Mesodermal cell (in vitro differentiated cells): Measurements from ENCODE around the gene YTHDF1.

ENCODE experiments used
- H3K27ac ChIP-seq: 2 replicates; pipeline ENCODE4 v1.7.0; 2013; ENCODE audit warnings: mild to moderate bottlenecking, low read depth, low read length, moderate library complexity; ENCODE audit not compliant: severe bottlenecking
- H3K36me3 ChIP-seq: 2 replicates; pipeline ENCODE4 v1.7.1; 2013; ENCODE audit warnings: mild to moderate bottlenecking, low read length, moderate library complexity; ENCODE audit not compliant: control insufficient read depth, insufficient read depth
- H3K4me1 ChIP-seq: one replicate; pipeline ENCODE4 v1.7.1; 2013; ENCODE audit warnings: mild to moderate bottlenecking, low read length; ENCODE audit not compliant: insufficient read depth, control insufficient read depth, poor library complexity, severe bottlenecking
- H3K4me3 ChIP-seq: 2 replicates; pipeline ENCODE4 v1.7.0; 2013; ENCODE audit warnings: low read length, control low read depth, mild to moderate bottlenecking; ENCODE audit not compliant: insufficient read depth, poor library complexity, severe bottlenecking; ENCODE audit errors: extremely low read depth
- H3K9me3 ChIP-seq: 2 replicates; pipeline ENCODE4 v1.7.1; 2013; ENCODE audit warnings: mild to moderate bottlenecking, low read length, moderate library complexity; ENCODE audit not compliant: control insufficient read depth
- WGBS, 2 experiments: methylation state at CpG; one replicate each; pipeline ENCODE4 v1.1.5; 2013; ENCODE audit warnings: missing lambda C conversion rate in 2 of 2; ENCODE audit not compliant: insufficient coverage in 2 of 2; 5-methylcytosine and 5-hydroxymethylcytosine counted together

Gene YTHDF1

GRCh38 chr20:63247671-63248228, 31.8 kb upstream of the YTHDF1 start:
- Histone ChIP-seq H3K4me3 (no peak overlapping the region), H3K4me1 (no peaks in the 10 kb centered on the region), H3K36me3 (no peaks in the 10 kb centered on the region), H3K27ac (no peak overlapping the region), H3K9me3 (no peaks in the 10 kb centered on the region)
- 88 to 96% methylated on average over 19 to 20 of the region's 24 CpGs for WGBS, 2 experiments

GRCh38 chr20:63246490-63247288, 30.8 kb upstream of the YTHDF1 start:
- Histone ChIP-seq H3K27ac (no peak overlapping the region), H3K4me3 (no peak overlapping the region), H3K9me3 (no peaks in the 10 kb centered on the region), H3K4me1 (no peaks in the 10 kb centered on the region), H3K36me3 (no peaks in the 10 kb centered on the region)
- 64 to 68% methylated on average over 39 to 47 of the region's 50 CpGs for WGBS, 2 experiments

- WGBS, 2 experiments, result 96 to 98% methylated on average over 10 of the region's 10 CpGs
- no peaks in the 10 kb centered on the region for H3K4me1 ChIP-seq
These were observed 28.5 kb upstream of the YTHDF1 start for GRCh38 chr20:63244468-63244867.

GRCh38 chr20:63243604-63244247, 27.8 kb upstream of the YTHDF1 start:
- no peak overlapping the region for H3K4me3 ChIP-seq
- H3K36me3 ChIP-seq, result no peaks in the 10 kb centered on the region
- no peaks in the 10 kb centered on the region for H3K9me3 ChIP-seq
- no peaks in the 10 kb centered on the region for H3K4me1 ChIP-seq
- no peak overlapping the region for H3K27ac ChIP-seq
- 90 to 92% methylated on average over 20 to 25 of the region's 25 CpGs for WGBS, 2 experiments

More at GRCh38 chr20:63244468-63244867, 28.5 kb upstream of the YTHDF1 start:
- H3K9me3 ChIP-seq, result no peaks in the 10 kb centered on the region
- no peaks in the 10 kb centered on the region for H3K36me3 ChIP-seq
- H3K4me3 ChIP-seq, result no peak overlapping the region
- no peak overlapping the region for H3K27ac ChIP-seq

- Histone ChIP-seq H3K36me3 (no peaks in the 10 kb centered on the region), H3K9me3 (no peaks in the 10 kb centered on the region), H3K4me3 (no peak overlapping the region), H3K27ac (no peak overlapping the region), H3K4me1 (no peaks in the 10 kb centered on the region)
- WGBS, 2 experiments, result 94 to 99% methylated on average over 10 to 21 of the region's 21 CpGs
These were observed 26.8 kb upstream of the YTHDF1 start for GRCh38 chr20:63242736-63243135.

GRCh38 chr20:63241272-63241671, 25.3 kb upstream of the YTHDF1 start:
- 92 to 93% methylated on average over 9 to 11 of the region's 11 CpGs for WGBS, 2 experiments
- Histone ChIP-seq H3K4me1 (peaks cover 6% of the 10 kb centered on the region), H3K27ac (no peak overlapping the region), H3K9me3 (no peaks in the 10 kb centered on the region), H3K36me3 (no peaks in the 10 kb centered on the region), H3K4me3 (no peak overlapping the region)

- Histone ChIP-seq H3K4me1 (peaks cover 12% of the 10 kb centered on the region), H3K27ac (no peak overlapping the region), H3K36me3 (no peaks in the 10 kb centered on the region), H3K4me3 (no peak overlapping the region), H3K9me3 (no peaks in the 10 kb centered on the region)
- 91 to 99% methylated on average over 9 to 10 of the region's 11 CpGs for WGBS, 2 experiments
These were observed 24.1 kb upstream of the YTHDF1 start for GRCh38 chr20:63240004-63240403.

- Histone ChIP-seq H3K27ac (no peak overlapping the region), H3K4me1 (peaks cover 16% of the 10 kb centered on the region), H3K4me3 (no peak overlapping the region), H3K9me3 (no peaks in the 10 kb centered on the region), H3K36me3 (no peaks in the 10 kb centered on the region)
- 93 to 94% methylated on average over 27 to 30 of the region's 30 CpGs for WGBS, 2 experiments
These were observed 23.5 kb upstream of the YTHDF1 start for GRCh38 chr20:63239431-63239830.

- H3K9me3 ChIP-seq, result no peaks in the 10 kb centered on the region
- no peak overlapping the region for H3K4me3 ChIP-seq
- WGBS, 2 experiments, result 77 to 88% methylated on average over 10 to 14 of the region's 16 CpGs
- no peaks in the 10 kb centered on the region for H3K36me3 ChIP-seq
- H3K27ac ChIP-seq, result no peak overlapping the region
- peaks cover 24% of the 10 kb centered on the region for H3K4me1 ChIP-seq
These were observed 22.7 kb upstream of the YTHDF1 start for GRCh38 chr20:63238514-63239125.

- Histone ChIP-seq H3K4me3 (no peak overlapping the region), H3K27ac (no peak overlapping the region), H3K4me1 (peaks cover 30% of the 10 kb centered on the region), H3K9me3 (no peaks in the 10 kb centered on the region), H3K36me3 (no peaks in the 10 kb centered on the region)
- 89 to 94% methylated on average over 9 to 10 of the region's 10 CpGs for whole genome bisulfite sequencing, 2 experiments
These were observed 22.1 kb upstream of the YTHDF1 start for GRCh38 chr20:63238031-63238430.
